SK-N-SH (cell line): ENCODE data around the gene NCS1.

Source experiments
- CTCF ChIP-seq: fragments of 200-600 bp; sonication (generic); IDR thresholded peaks from 2 replicates; pipeline ENCODE4 v1.6.1; 2017; ENCODE audit warnings: antibody characterized with exemption, mild to moderate bottlenecking, moderate library complexity
- EP300 ChIP-seq, 2 experiments: IDR thresholded peaks; 2 replicates each; pipeline versions ENCODE4 v1.4.0 to v1.6.1; 2012; ENCODE audit warnings: borderline replicate concordance in 1 of 2, low read depth in 1 of 2, low read length in 1 of 2
- EZH2phosphoT487 ChIP-seq: fragments of 200-600 bp; sonication (generic); IDR thresholded peaks from 2 replicates; pipeline ENCODE4 v1.6.1; 2017; ENCODE audit warnings: low read depth, mixed run types, mild to moderate bottlenecking, antibody characterized with exemption, moderate library complexity, borderline replicate concordance
- GABPA ChIP-seq: IDR thresholded peaks from 2 replicates; pipeline ENCODE4 v1.4.0; 2012; ENCODE audit warnings: low read depth, mild to moderate bottlenecking
- NFIC ChIP-seq: IDR thresholded peaks from 2 replicates; pipeline ENCODE4 v1.4.0; 2012; ENCODE audit warnings: borderline replicate concordance
- POLR2AphosphoS5 ChIP-seq: IDR thresholded peaks from 2 replicates; pipeline ENCODE4 v1.6.1; 2012; ENCODE audit warnings: low read depth, low read length
- RAD21 ChIP-seq: IDR thresholded peaks from 2 replicates; pipeline ENCODE4 v1.6.1; 2012; ENCODE audit warnings: mild to moderate bottlenecking, low read length
- RFX5 ChIP-seq: IDR thresholded peaks from 2 replicates; pipeline ENCODE4 v1.6.1; 2012; ENCODE audit warnings: mild to moderate bottlenecking, improper control_type of control experiment, low read length
- SMC3 ChIP-seq: IDR thresholded peaks from 2 replicates; pipeline ENCODE4 v1.6.1; 2012; ENCODE audit warnings: low read depth, low read length, improper control_type of control experiment
- TEAD4 ChIP-seq: IDR thresholded peaks from 2 replicates; pipeline ENCODE4 v1.4.0; 2012; ENCODE audit warnings: mild to moderate bottlenecking, borderline replicate concordance; ENCODE audit not compliant: insufficient read depth
- YY1 ChIP-seq: IDR thresholded peaks from 2 replicates; pipeline ENCODE4 v1.4.0; 2012; ENCODE audit warnings: low read depth, mild to moderate bottlenecking
- TF ChIP-seq, protein P1 (sequence below): IDR thresholded peaks from 2 replicates; pipeline ENCODE4 v1.4.0; 2012; ENCODE audit warnings: low read depth, borderline replicate concordance
- TF ChIP-seq, protein P2 (sequence below): fragments of 150-350 bp; IDR thresholded peaks from 2 replicates; pipeline ENCODE4 v1.6.1; 2016; ENCODE audit warnings: mild to moderate bottlenecking, low read depth, low read length
- TF ChIP-seq, protein P3 (sequence below): IDR thresholded peaks from 2 replicates; pipeline ENCODE4 v1.4.0; 2012; ENCODE audit warnings: low read depth

DNA sequence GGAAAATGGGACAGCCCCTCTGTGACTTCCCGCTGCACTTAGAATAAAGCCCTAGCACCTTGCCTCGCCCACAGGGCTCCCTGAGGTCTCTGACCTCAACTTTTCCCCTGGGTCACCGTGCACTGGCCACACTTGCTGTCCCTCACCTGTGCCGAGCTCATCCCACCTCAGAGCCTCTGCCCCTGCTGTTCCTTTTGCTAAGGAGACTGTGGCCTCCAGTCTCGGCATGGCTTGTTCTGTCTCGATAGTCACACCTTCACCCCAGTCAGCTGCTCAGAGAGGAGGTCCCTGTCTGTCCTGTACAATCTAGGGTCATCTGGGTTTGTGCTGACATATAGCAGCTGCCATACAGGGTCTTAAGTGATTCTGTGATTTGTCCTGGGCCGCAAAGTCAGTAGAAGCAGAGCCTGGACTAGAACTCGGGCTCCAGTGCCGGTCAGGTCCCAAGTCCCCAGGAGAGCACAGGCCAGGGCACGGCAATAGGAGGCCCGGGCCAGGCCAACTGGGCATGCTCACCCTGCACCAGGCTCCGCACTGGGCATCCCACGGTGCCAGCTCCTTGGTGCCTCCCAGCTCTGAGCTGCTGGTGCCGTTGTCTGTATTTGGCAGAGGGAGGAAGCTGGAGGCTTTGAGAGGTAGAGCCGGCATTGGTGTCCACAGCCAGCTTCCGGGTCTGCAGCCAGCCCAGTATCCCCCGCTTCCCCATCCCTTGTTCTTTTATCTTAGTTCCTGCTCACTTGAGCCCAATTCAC is 35.2 kb downstream of the NCS1 start:
- TF ChIP-seq, protein P1, sequence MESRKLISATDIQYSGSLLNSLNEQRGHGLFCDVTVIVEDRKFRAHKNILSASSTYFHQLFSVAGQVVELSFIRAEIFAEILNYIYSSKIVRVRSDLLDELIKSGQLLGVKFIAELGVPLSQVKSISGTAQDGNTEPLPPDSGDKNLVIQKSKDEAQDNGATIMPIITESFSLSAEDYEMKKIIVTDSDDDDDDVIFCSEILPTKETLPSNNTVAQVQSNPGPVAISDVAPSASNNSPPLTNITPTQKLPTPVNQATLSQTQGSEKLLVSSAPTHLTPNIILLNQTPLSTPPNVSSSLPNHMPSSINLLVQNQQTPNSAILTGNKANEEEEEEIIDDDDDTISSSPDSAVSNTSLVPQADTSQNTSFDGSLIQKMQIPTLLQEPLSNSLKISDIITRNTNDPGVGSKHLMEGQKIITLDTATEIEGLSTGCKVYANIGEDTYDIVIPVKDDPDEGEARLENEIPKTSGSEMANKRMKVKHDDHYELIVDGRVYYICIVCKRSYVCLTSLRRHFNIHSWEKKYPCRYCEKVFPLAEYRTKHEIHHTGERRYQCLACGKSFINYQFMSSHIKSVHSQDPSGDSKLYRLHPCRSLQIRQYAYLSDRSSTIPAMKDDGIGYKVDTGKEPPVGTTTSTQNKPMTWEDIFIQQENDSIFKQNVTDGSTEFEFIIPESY, result no peak
- TF ChIP-seq CTCF (no peak), GABPA (no peak), EZH2phosphoT487 (no peak), RAD21 (no peak), NFIC (no peak), SMC3 (no peak), YY1 (no peak), TEAD4 (no peak), POLR2AphosphoS5 (no peak), RFX5 (no peak), EP300 (IDR thresholded peaks at IDR 0.05; ENCODE audit: borderline replicate concordance in 1 of 2, low read depth in 1 of 2, low read length in 1 of 2) (no peak)
- TF ChIP-seq, protein P2, sequence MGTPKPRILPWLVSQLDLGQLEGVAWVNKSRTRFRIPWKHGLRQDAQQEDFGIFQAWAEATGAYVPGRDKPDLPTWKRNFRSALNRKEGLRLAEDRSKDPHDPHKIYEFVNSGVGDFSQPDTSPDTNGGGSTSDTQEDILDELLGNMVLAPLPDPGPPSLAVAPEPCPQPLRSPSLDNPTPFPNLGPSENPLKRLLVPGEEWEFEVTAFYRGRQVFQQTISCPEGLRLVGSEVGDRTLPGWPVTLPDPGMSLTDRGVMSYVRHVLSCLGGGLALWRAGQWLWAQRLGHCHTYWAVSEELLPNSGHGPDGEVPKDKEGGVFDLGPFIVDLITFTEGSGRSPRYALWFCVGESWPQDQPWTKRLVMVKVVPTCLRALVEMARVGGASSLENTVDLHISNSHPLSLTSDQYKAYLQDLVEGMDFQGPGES, result no peak
- TF ChIP-seq, protein P3, sequence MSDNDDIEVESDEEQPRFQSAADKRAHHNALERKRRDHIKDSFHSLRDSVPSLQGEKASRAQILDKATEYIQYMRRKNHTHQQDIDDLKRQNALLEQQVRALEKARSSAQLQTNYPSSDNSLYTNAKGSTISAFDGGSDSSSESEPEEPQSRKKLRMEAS, result no peak
